NCI-H748 (cell line): ENCODE results near the gene MAPK1IP1L.
A peak's percentile ranks its signal among the peaks of the same experiment; 100 is the strongest.

Source experiments
- DNase-seq: peaks from one replicate; lab custom pipeline; 2025; ENCODE audit not compliant: unreplicated experiment; lab: John Stamatoyannopoulos, UW

MAPK1IP1L gene

DNA sequence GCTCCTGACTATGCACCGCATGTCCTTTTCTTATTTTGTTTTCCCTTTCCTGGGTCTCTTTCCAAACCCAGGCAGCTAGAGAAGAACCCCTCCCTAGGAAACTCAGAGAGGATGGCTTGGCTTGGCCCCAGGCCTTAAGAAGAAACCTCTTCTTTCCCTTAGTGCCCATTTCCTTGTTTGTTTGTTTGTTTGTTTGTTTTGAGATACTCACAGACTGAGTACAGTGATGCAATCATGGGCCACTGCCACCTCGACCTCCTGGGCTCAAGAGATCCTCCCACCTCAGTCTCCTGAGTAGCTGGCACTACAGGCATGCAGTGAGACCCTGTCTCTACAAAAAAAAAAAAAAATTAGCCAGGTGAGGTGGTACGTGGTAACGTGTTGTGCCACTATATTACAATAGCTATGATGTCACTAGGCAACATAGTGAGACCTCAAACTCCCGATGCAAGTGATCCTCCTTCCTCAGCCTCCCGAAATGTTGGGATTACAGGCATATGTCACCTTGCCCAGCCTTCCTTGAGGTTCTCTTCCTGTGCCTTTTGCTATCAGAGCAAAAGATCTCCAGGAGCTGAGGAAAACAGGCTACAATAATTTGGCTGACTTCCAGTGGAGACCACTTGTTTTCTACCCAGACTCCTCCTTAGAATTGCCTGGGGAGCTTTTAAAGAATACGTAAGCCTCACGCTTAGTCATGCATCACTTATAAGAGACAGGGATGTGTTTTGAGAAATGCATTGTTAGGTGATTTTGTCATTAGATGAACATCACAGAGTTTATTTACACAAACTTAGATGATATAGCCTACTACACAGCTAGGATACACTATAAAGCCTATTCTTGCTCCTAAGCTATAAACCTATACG is 43.1 kb downstream of the MAPK1IP1L start:
- DNase-seq = peak; percentile 20

DNA sequence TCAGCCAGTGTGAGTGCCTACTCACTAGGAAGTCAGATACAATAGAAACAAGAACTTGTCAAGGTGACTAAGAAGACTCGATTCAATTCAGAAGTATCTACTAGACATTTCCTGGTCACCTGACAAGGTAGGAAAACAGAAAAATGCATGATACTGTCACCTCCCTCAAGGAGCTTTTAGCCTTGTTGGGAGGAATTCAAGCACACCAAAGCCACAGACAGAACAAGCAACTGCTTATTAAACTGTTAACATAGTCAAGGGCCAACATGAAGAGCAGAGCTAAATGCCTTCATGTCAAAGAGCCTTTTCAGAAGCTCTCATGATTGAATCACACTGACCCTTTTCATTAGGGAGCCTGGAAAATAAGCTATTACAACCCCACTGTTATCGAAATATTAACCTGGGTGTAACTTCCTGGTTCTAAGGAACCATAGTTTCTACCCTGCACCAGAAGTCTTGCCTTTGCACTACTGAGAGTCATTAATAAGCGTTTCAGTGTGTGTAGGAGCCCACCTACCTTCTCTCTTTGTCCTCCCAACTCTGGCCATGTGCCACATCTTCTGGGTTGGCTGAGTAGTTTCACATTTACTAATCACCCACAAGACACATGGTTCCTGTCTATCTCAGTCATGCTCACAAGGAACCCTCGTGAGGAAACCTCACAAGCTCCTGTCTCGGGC is 46.6 kb downstream of the MAPK1IP1L start:
- no peak for DNase-seq

DNA sequence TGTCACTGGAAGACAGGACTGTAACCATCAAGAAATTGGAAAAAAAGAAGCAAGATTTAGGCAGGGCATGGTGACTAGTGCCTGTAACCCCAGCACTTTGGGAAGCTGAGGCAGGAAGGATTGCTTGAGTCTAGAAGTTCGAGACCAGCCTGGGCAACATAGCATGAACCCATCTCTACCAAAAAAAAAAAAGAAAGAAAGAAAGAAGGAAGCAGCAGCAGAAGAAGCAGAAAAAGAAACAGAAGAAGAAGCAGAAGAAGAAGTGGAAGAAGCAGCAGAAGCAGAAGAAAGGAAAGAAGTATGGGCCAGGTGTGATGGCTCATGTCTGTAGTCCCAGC is 47.1 kb downstream of the MAPK1IP1L start:
- no peak for DNase-seq

DNA sequence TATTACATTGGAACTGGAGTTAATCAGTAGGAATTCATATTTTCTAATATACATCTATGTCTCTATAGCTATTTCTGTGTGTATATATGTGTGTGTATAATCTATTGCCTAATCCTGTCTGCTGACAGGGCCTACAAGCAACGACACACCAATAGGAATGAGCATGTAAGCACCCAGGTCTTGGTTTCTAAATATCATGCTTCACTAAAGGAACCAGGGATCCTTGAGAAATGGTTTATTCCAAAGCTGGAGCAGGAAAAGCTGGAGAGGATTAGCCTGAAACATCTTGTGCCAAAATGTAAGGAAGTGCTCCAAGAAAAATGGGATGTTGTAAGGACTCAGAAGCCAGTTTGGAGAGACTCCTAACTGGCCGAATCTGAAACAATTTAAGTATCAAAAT is 48.3 kb downstream of the MAPK1IP1L start:
- DNase-seq = no peak

DNA sequence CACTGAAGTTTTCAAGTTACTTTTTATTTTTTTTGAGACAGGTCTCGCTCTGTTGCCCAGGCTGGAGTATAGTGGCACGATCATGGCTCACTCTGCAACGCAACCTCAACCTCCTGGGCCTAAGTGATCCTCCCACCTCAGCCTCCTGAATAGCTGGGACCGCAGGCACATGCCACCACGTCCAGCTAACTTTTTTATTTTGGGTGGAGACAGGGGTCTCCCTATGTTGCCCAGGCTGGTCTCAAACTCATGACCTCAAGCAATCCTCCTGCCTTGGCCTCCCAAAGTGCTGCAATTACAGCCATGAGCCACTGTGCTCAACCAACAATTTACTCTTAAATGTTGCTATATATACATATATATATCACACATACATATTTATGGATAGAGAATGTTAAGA is 50.3 kb downstream of the MAPK1IP1L start:
- no peak for DNase-seq

DNA sequence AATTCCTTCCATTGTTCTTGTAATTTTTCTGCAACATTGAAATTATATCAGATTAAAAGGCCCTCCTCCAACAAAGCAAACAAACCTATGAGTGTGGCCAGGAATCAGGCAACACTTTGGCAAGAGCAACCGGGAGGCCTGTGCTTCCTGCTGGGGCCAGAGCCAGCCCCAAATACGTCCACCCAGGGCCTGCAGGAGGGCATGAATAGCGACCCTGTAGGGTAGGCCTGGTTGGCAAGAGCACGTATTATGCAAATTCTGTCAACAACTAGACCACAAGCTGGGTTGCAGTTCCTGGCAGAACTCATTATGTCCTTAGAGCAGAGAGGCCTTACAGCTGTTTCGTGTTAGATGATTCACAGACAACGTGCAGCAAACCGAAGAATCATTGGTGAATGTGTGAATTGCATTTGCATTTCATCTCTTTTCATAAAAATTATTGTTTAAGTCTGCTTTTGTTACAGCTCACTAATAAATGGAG is 50.7 kb downstream of the MAPK1IP1L start:
- peak; percentile 73 for DNase-seq

DNA sequence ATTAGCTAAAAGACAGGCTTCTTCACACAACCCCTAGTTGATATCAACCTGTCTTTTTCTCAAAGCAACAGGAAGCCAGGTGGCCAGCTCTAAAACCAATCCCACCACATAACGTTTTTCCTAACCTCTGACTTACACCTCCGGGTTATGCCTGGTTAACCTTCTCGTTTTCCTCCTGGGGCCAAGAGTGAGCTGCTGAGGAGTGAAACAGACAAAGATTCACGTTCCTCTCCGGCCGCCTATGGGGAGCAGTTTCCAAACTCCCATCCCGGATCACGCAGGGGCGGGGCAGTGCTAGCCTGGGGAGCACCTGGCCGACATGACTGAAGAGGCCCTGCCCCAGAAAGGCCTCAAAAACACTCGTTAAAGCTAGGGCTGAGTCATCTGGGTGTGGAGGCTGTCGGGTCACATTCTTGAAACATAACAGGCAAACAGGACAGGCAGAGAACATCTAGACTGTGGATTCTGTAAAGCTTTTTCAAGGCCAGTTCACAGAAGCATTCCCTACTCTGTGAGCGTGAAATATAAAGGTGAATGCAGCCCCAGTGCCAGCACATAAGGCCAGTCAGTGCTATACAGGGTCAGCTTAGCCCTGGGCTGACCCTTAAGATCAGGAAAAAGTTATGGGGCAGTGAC is 51.7 kb downstream of the MAPK1IP1L start:
- peak; percentile 32 for DNase-seq

DNA sequence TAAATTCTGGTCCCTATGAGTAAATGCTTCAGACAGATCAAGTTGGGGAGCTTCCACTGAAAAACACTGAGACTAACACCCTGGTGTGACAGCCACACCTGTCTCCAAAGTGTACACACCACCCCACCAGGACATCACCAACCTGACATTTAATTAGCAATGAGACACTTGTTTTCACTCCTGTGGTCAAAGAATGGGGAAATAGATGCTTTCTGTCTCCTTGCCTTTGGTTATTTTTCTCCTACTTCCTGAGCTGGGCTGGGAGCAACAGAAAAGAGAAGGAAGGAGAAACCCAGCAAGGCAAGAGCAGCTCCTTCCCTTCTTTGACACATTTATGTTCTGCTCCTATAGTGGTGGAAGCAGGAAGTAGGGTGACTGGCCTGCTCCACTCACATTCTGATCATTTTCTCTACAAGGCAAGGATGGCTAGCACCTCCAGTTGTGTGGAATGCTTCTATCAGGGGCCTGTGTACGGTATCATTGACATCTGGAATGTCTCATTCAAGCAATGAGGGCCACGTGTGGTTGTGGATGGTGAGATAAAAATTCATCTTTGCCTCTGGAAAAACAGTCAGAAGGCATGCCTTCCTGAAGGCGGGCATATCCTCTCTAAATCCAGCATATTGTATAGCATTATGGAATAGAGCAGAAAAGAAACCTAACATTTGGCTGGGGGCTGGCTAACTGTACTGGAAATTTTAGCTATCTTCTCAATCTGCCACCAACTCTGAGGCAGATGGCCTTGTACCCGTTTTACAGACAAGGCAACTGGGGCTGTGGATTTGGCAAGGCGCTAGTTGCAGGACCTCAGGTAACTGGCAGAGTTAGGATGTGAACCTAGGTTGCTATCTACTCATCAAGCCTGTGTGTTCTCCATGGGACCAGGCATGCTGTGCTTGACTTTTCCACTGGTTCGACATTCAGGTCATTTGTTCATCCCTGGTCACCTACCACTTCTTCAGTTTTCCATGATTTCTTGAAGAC is 52.8 kb downstream of the MAPK1IP1L start:
- DNase-seq = no peak

DNA sequence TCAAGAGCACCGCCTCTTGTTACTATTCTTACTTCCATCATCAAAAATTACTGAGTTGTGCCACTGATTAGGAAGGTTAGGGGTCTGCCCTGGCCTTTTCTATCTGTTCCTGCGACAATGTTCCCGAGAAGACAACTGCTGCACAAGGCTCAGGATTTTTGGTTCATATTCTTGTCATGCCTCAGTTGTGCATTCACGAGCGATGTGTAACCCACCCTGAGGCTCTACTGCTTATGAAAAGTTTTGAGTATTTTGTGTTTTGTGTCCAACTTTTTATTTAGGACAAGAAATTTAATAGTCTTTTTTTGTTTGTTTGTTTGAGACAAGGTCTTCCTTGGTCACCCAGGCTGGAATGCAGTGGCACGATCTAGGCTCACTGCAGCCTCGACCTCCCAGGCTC is 54.5 kb downstream of the MAPK1IP1L start:
- no peak for DNase-seq

DNA sequence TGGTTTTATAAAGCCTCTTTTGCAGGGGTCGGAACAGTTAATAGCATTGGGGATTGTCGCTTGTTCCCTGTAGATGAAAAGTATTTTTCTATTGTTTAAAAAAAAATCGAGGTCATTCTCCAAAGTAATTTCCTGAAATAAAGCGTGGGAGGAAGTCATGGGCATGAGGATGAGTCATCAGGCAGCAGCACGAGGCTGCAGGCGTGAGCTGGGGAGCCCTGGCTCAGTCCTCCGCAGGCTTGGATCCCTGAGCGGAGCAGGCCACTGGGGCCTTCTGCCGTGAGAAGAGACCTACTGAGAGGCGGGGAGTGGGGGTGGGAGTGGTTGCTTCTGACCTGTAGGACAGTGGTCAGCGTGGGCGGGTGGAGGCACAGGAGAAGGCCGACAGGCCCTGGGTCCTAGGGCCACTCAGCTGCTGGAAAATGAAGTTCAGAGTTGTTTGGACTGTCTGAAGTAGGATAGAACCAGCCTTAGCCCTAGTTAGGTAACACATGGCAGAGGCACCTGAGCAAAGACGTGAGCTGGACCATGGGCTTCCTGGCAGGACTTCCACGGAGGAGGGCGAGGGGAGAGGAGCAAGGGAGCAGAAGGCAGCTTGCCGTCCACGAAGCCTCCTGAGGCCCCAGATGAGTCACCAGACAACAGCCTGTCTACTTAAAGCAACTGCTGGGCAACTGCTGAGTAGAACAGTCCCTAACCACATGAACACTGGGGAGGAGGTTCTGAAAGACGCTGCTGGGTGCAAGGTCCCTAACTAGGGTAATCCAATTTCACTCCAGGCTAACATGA is 56.5 kb downstream of the MAPK1IP1L start:
- DNase-seq = no peak

DNA sequence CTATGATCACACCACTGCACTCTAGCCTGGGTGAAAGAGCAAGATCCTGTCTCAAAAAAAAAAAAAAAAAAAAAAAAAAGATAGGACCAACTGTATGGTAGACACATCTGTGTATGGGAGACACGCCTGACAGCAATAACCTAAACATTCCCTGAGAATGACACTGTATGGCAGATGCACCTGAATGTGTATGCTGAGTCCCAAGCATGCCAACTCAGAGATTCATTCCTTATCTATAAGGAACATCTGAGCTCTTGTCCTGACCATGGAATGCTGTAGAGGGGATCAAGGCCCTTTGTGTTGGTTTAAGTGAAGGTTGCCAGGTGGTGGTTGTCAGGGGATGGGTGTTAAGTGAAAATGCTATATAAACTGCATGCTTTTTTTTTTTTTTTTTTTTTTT is 58.4 kb downstream of the MAPK1IP1L start:
- DNase-seq = no peak

DNA sequence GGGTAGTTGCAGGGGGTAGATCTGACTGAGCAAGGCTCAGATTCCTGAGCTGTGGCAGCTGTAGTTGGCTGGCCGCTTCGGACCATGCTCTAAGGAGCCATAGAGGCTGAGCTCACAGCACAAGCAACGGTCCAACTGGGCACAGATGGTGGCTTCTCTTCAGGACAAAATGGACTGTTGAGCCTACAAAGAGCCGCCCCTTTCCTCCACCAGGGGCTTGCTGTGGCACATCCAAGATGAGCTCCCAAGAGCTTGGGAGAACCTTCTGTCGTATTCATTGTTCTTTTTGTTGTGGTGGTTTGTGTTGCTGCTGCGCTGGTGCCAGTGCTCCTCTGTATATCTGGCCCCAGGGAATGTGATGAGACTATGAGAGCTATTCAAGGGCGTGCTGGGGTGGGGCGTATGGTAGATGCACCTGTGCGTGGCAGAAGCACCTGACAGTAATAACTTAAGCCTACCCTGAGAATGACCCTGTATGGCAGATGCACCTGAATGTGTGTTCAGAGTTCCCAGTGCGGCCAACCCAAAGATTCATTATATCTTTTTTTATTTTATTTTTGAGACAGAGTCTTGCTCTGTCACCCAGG is 59.8 kb downstream of the MAPK1IP1L start:
- no peak for DNase-seq

DNA sequence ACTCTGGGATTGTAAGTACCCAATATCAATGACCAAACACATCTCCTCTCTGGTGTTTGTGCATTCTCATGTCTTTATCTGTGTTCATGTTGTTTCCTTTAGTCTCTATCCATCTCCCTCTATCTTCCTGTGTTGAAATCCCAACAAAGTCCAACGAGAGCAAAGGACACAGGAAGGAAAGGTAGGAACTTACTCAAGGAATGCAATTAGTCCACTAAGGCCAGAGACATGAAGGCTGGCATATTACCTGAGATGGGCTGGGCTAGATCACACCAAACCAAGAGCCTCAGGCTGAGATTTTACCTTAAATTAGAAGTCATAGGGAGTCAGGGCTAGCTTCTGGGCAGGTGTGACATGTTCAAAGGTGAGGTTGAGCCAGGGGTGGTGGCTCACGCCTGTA is 63.3 kb downstream of the MAPK1IP1L start:
- DNase-seq = no peak

DNA sequence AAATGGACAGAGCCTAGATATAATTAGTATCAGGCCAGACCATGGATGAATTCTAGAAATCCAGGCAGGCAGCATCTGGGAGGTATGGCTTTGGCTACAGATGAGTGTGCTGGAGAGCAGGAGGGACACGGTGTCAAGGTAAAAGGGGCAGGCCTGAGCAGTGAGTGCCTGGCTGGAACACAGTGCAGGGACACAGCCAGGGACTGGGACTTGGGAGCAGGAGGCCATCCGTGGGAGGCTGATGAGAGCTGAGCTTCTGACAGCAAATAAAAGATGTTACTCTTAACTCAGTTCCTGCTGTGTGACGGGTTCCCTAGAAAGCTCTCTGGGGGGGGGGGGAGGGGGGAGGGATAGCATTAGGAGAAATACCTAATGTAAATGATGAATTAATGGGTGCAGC is 64.0 kb downstream of the MAPK1IP1L start:
- DNase-seq = no peak

DNA sequence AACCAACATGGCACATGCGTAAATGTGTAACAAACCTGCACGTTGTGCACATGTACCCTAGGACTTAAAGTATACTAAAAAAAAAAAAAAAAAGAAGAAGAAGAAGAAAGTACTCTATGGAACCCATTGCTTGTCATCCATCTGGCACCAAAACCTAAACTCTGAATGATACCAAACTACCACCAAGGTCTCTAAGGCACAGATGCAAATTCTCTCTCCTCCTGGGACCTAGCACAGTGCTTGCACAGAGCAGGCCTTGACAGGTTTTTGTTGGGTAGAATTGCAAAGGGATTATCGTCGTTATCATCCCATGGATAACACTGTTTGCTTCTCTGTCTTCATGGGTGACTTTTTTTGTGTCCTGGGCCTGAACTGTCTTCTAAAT is 64.4 kb downstream of the MAPK1IP1L start:
- DNase-seq = no peak

DNA sequence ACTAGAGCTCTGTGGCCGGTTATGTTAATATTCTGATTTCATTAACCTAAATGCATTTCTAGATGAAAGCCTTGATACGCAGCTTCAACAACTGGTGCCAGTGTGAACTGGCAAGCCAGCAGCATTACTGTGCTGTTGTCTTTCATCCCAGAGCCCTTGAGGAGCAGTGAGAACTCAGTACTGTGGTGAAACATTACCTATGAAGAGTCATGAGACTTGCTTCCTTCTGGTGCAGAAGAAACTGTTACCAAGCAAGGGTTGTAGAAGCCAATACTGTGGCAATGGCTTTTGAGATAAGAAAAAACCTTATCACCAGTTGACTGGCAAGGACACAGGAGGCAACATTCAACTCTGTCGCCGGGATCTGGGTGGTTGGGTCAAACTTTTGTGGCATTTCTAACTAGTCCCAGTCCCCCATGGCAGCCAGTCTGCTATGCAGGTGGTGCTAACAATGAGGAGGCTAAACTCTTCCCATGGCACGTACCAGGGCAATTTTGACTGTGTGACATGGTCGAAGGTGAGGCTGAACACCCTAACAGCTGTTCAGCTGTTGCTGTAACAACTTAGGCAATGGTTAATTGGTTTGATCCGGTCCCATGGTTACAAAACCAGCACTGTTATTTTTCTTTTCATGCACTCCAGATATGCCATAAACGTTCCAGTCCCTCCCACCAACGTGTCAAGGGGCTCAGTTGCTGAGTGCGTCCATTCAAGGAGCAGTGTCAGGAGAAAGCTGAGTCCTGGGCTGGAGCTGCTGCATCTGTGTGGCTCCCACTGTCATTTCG is 65.0 kb downstream of the MAPK1IP1L start:
- peak; percentile 77 for DNase-seq

DNA sequence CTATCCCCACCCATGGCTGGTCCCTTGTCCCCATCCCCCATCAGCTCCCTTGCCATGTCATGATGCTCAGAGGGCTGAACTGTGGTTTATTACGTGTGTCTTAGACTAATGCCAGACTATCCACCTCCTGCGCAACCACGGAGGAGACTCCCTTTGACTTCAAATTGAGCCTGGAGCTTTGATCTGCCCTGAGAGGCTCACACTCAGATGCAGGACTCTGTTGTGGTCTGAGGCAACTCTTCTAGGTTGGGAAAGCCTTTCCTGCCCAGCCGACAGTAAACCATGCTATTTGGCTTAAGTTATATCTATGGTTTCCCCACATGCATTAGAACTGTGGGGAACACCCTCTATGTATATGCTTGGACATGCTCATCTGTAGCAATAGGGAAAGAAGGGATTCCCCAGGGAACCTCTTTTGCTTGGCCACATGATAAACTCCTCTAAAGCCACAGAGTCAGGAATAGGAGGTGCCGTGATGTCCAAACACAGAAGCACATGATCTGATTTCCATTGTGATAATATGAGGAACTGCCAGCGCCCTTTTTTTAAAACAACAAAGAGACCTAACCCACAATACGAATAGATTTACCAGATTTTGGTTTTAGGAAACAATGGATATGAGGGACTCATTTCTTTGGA is 66.5 kb downstream of the MAPK1IP1L start:
- DNase-seq = no peak

DNA sequence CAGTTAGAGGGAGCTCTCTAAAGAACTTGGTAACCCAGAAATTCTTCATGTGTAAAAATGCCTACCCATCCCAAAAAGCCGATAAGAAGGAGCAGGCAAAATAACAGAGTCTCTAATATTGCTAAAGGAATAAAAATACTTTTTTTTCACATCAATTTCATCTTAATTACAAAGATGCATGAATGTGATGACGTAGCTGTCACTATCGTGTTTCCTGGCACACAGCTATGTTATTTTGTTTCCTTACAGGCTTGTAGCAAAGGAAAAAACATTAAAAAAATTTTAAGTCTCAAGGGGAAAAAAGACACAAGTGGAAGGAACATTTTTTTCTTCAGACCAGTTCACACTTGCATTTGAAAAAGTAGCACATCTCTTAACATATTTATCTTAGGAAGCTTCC is 67.3 kb downstream of the MAPK1IP1L start:
- no peak for DNase-seq
